Endothelial cell of umbilical vein (primary cell): Measurements from ENCODE around the gene ZNF223. TPM values are rescaled to one million over a fixed set of nuclear protein-coding genes. Genes with fewer than 3 reads are reported as not detected.

ENCODE experiments used
- BruUV-seq: library from RNA; stranded (reverse); fragments of 400-500 nt; replicated peaks from 2 replicates; lab custom pipeline; 2021; lab: Mats Ljungman, UMichigan
- CTCF ChIA-PET: fragments of 300-600, 350-600 bp; sonication (Branson Sonifier 250); formaldehyde crosslinking; loops from one replicate; lab custom pipeline; 2021; ENCODE audit warnings: antibody characterized with exemption, inconsistent platforms; lab: Charles Lee
- POLR2A ChIA-PET: fragments of 300-600, 350-600 bp; sonication (Branson Sonifier 250); formaldehyde crosslinking; loops from one replicate; lab custom pipeline; 2021; ENCODE audit warnings: antibody characterized with exemption, inconsistent platforms; lab: Charles Lee
- DNase-seq: peaks from one replicate; pipeline ENCODE4 v3.0.0-alpha.2; 2011; ENCODE audit warnings: low read depth, low spot score
- FAIRE-seq: peaks from 2 replicates; lab custom pipeline; 2011; peaks lifted over from hg19 to GRCh38; lab: Jason Lieb, UNC
- H2AFZ ChIP-seq: 2 replicates; pipeline ENCODE4 v1.6.0; 2012; ENCODE audit warnings: low read depth, low read length, control low read depth, inconsistent platforms
- H3K27ac ChIP-seq: 2 replicates; pipeline ENCODE4 v1.5.1; 2011; ENCODE audit warnings: low read depth, mild to moderate bottlenecking, control low read depth, low read length, moderate library complexity; ENCODE audit not compliant: insufficient read depth
- H3K27me3 ChIP-seq, 2 experiments: 2 replicates each; pipeline versions ENCODE4 v1.6.0 to v1.6.1; 2011; ENCODE audit warnings: low read length in 2 of 2, mixed read lengths in 1 of 2; ENCODE audit not compliant: control insufficient read depth in 2 of 2, insufficient read depth in 2 of 2
- H3K36me3 ChIP-seq, 2 experiments: 2 replicates in 1 of 2; 3 replicates in 1 of 2; pipeline ENCODE4 v1.5.1; 2011; ENCODE audit warnings: low read length in 2 of 2, mild to moderate bottlenecking in 1 of 2, moderate library complexity in 1 of 2; ENCODE audit not compliant: control insufficient read depth in 2 of 2, insufficient read depth in 2 of 2; ENCODE audit errors: extremely low read depth in 1 of 2
- H3K4me1 ChIP-seq: 3 replicates; pipeline ENCODE4 v1.5.1; 2011; ENCODE audit warnings: mild to moderate bottlenecking, low read length; ENCODE audit not compliant: control insufficient read depth, insufficient read depth; ENCODE audit errors: extremely low read depth
- H3K4me2 ChIP-seq: 2 replicates; pipeline ENCODE4 v1.6.1; 2011; ENCODE audit warnings: low read length, control low read depth, mixed read lengths; ENCODE audit not compliant: insufficient read depth
- H3K4me3 ChIP-seq, 3 experiments: fragments of 200-600 bp in 1 of 3; sonication (generic), shearing (Covaris generic) in 1 of 3; replicated peaks in 1 of 3; 2 replicates each; pipeline ENCODE4 v1.5.1; 2011 to 2016; ENCODE audit warnings: control low read depth in 3 of 3, low read length in 3 of 3, mild to moderate bottlenecking in 2 of 3, inconsistent platforms in 1 of 3, low read depth in 1 of 3, moderate library complexity in 1 of 3; ENCODE audit not compliant: insufficient read depth in 1 of 3
- H3K79me2 ChIP-seq: 2 replicates; pipeline ENCODE4 v1.6.0; 2012; ENCODE audit warnings: low read length, inconsistent platforms; ENCODE audit not compliant: control insufficient read depth, insufficient read depth
- H3K9ac ChIP-seq: replicated peaks from 2 replicates; pipeline ENCODE3; 2011; ENCODE audit warnings: low read length, control low read depth; ENCODE audit not compliant: insufficient read depth; ENCODE audit errors: extremely low read depth
- H3K9me1 ChIP-seq: replicated peaks from 3 replicates; pipeline ENCODE4 v1.6.0; 2011; ENCODE audit warnings: mild to moderate bottlenecking, low read length; ENCODE audit not compliant: control insufficient read depth, insufficient read depth; ENCODE audit errors: extremely low read depth
- H3K9me3 ChIP-seq: replicated peaks from 2 replicates; pipeline ENCODE4 v1.5.1; 2012; ENCODE audit warnings: low read length, inconsistent platforms; ENCODE audit not compliant: control insufficient read depth, insufficient read depth
- H4K20me1 ChIP-seq: replicated peaks from 2 replicates; pipeline ENCODE3; 2011; ENCODE audit warnings: mild to moderate bottlenecking, low read length; ENCODE audit not compliant: control insufficient read depth, insufficient read depth; ENCODE audit errors: extremely low read depth
- CTCF ChIP-seq, 2 donors: IDR thresholded peaks; 1 replicate in 1 of 2; 2 replicates in 1 of 2; pipeline ENCODE4 v1.5.1; 2011; ENCODE audit warnings: low read length in 2 of 2, mild to moderate bottlenecking in 2 of 2, moderate library complexity in 2 of 2, control low read depth in 1 of 2, inconsistent platforms in 1 of 2, low read depth in 1 of 2; ENCODE audit not compliant: insufficient read depth in 1 of 2; ENCODE audit errors: extremely low read depth in 1 of 2
- GATA2 ChIP-seq: IDR thresholded peaks from 2 replicates; pipeline ENCODE4 v1.7.0; 2011; ENCODE audit warnings: low read depth, mild to moderate bottlenecking, moderate library complexity, mixed read lengths, low read length; ENCODE audit not compliant: insufficient read length, insufficient read depth
- JUN ChIP-seq: IDR thresholded peaks from 2 replicates; pipeline ENCODE4 v1.6.1; 2011; ENCODE audit warnings: borderline replicate concordance, low read depth; ENCODE audit not compliant: insufficient read length, insufficient read depth
- MYC ChIP-seq: IDR thresholded peaks from one replicate; pipeline ENCODE4 v1.6.1; 2011; ENCODE audit warnings: mild to moderate bottlenecking, low read depth, low read length
- POLR2AphosphoS5 ChIP-seq: IDR thresholded peaks from 2 replicates; pipeline ENCODE4 v1.6.1; 2012; ENCODE audit warnings: low read depth, mild to moderate bottlenecking, control low read depth, low read length, moderate library complexity; ENCODE audit not compliant: insufficient read depth
- dilution Hi-C: fragments of 300-500 bp; cut with MboI; formaldehyde crosslinking; loops from one replicate; pipeline ENCODE4 v1.15.0; 2019; ENCODE audit warnings: low sequenced_read_pairs; ENCODE audit not compliant: extremely low pct_ligation_motif_present
- intact Hi-C: fragments of 100-400 bp; cut with micrococcal nuclease; formaldehyde crosslinking; loops from one replicate; pipeline ENCODE4 v1.10.0; 2022
- polyA plus RNA-seq, 4 experiments: library from polyadenylated mRNA; depleted of rRNA in 3 of 4; stranded (reverse) in 3 of 4; unstranded in 1 of 4; fragments of >200 nt; gene quantifications; 2 replicates each; pipeline versions ENCODE4 v1.2.1 to v1.2.3, GENCODE V29; 2011 to 2012; ENCODE audit warnings: missing spikeins in 1 of 4
- total RNA-seq: library from RNA; stranded (reverse); gene quantifications from 2 replicates; pipeline ENCODE4 v1.2.3, GENCODE V29; 2021
- TF ChIP-seq, protein P1 (sequence below): IDR thresholded peaks from 2 replicates; pipeline ENCODE4 v1.6.1; 2011; ENCODE audit not compliant: insufficient read depth, insufficient read length

Gene ZNF223
- total and polyA plus RNA-seq, 2 donors (not counting 3 experiments of a cell fraction or from before 2014, with no cell fraction given) = 1.6 to 3.7 TPM

GRCh38 chr19:44005973-44006372 lies 45.9 kb upstream of the ZNF223 start:
- H3K9ac ChIP-seq = no peak overlapping the region
- H4K20me1 ChIP-seq = no peaks in the 10 kb centered on the region
- peaks cover 6% of the 10 kb centered on the region for H3K4me1 ChIP-seq
- no peak overlapping the region for H3K4me3 ChIP-seq
- POLR2A ChIA-PET = no interaction called here
- no peak overlapping the region for H3K27ac ChIP-seq
- no TSS peak for BruUV-seq
- CTCF ChIA-PET = no interaction called here
- dilution Hi-C loops (no loop called here), intact Hi-C loops (loop anchor here (10.0 kb wide), 1 partner anchor 299 kb away; the partner anchor contains the start of gene ZNF235)
- TF ChIP-seq, protein P1, sequence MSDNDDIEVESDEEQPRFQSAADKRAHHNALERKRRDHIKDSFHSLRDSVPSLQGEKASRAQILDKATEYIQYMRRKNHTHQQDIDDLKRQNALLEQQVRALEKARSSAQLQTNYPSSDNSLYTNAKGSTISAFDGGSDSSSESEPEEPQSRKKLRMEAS = no peak
- TF ChIP-seq GATA2 (no peak), MYC (no peak), CTCF (IDR thresholded peaks at IDR 0.05; ENCODE audit: extremely low read depth in 1 of 2, insufficient read depth in 1 of 2, low read depth in 1 of 2, low read length in 2 of 2) (no peak), POLR2AphosphoS5 (no peak), JUN (no peak)
- no peaks in the 10 kb centered on the region for H3K79me2 ChIP-seq
- FAIRE-seq (no peak), DNase-seq (no peak)
- H3K36me3 ChIP-seq = peaks cover 20 to 25% of the 10 kb centered on the region in 2 experiments
- H3K27me3 ChIP-seq = no peaks in the 10 kb centered on the region
- no peaks in the 10 kb centered on the region for H3K9me1 ChIP-seq
- H3K4me2 ChIP-seq = no peak overlapping the region
- peaks cover 10% of the 10 kb centered on the region for H3K9me3 ChIP-seq
- H2AFZ ChIP-seq = no peak overlapping the region
